Left lung (tissue), 10 donors: Measurements from ENCODE around the gene TXNRD2. TPM values are rescaled to one million over a fixed set of nuclear protein-coding genes. Genes with fewer than 3 reads are reported as not detected.
A peak's percentile ranks its signal among the peaks of the same experiment; 100 is the strongest.

Source experiments
- ATAC-seq: fragments of 200-7000 bp; cut with Tn5 transposase; one replicate; pipeline ENCODE4 v1.9.1; 2020; ENCODE audit warnings: moderate library complexity
- DNase-seq, 4 donors: peaks; one replicate each; pipeline ENCODE4 v3.0.0-alpha.2; 2013 to 2020
- H3K27ac ChIP-seq, 2 donors: fragments of 200-600 bp; sonication (generic) in 1 of 2; one replicate each; pipeline versions ENCODE4 v1.5.0 to v1.8.0; 2020 to 2021
- H3K27me3 ChIP-seq, 2 donors: fragments of 200-600 bp; sonication (generic) in 1 of 2; one replicate each; pipeline versions ENCODE4 v1.5.0 to v1.8.0; 2020 to 2021
- H3K36me3 ChIP-seq, 2 donors: fragments of 200-600 bp; sonication (generic) in 1 of 2; one replicate each; pipeline versions ENCODE4 v1.5.0 to v1.8.0; 2020 to 2021
- H3K4me1 ChIP-seq, 2 donors: fragments of 200-600 bp; one replicate each; pipeline ENCODE4 v1.8.0; 2021
- H3K4me3 ChIP-seq, 2 donors: fragments of 200-600 bp; sonication (generic) in 1 of 2; one replicate each; pipeline versions ENCODE4 v1.5.0 to v1.8.0; 2020 to 2021; ENCODE audit warnings: mild to moderate bottlenecking in 1 of 2
- H3K9me3 ChIP-seq, 2 donors: fragments of 200-600 bp; sonication (generic) in 1 of 2; one replicate each; pipeline versions ENCODE4 v1.5.0 to v1.8.0; 2020 to 2021
- CTCF ChIP-seq, 2 donors: fragments of 200-600 bp; sonication (generic) in 1 of 2; IDR thresholded peaks; one replicate each; pipeline versions ENCODE4 v1.5.0 to v1.8.0; 2021; ENCODE audit warnings: antibody characterized with exemption in 2 of 2
- intact Hi-C, 2 donors: fragments of 100-400 bp; cut with DNase I; formaldehyde crosslinking; loops; one replicate each; pipeline versions ENCODE4 v1.11.2 to v1.14.2; 2022
- polyA plus RNA-seq, 6 donors: library from polyadenylated mRNA; unstranded; fragments of 120-200 nt; gene quantifications; one replicate each; pipeline ENCODE4 v1.2.1, GENCODE V29; 2013; ENCODE audit not compliant: insufficient read length in 6 of 6
- total RNA-seq, 2 donors: library from RNA; stranded (reverse); fragmentation: NEBNext Ultra II Directional; extraction: Animal tissue kit (Norgen Biotek cat#: 25700); gene quantifications; one replicate each; pipeline ENCODE4 v1.2.1, GENCODE V29; 2021
- donor health status: DM: no; HTN: yes; CAD: no.
- donor health status: DM: no; HTN: no; CAD: no.

The TXNRD2 gene
- total and polyA plus RNA-seq, 8 donors = 17.6 to 42.8 (median 22.2) TPM

GRCh38 chr22:19862619-19863246 is 78.9 kb downstream of the TXNRD2 start:
- H3K36me3 ChIP-seq = no peaks in the 10 kb centered on the region
- no peak overlapping the region for H3K27ac ChIP-seq
- H3K9me3 ChIP-seq = no peaks in the 10 kb centered on the region
- intact Hi-C loops = no loop called here
- H3K4me1 ChIP-seq = no peaks in the 10 kb centered on the region
- H3K27me3 ChIP-seq = no peaks in the 10 kb centered on the region
- DNase-seq = peak in 1 of 4 donors; percentile 13
- no peak overlapping the region for H3K4me3 ChIP-seq
- no peak for TF ChIP-seq CTCF (IDR thresholded peaks at IDR 0.05)
- no peak for ATAC-seq

GRCh38 chr22:19859861-19860510 is 81.6 kb downstream of the TXNRD2 start:
- DNase-seq = no peak
- ATAC-seq = no peak
- no peak for TF ChIP-seq CTCF (IDR thresholded peaks at IDR 0.05)
- Histone ChIP-seq H3K27me3 (no peaks in the 10 kb centered on the region), H3K27ac (no peak overlapping the region), H3K36me3 (no peaks in the 10 kb centered on the region), H3K9me3 (no peaks in the 10 kb centered on the region), H3K4me1 (peaks cover 6 to 13% of the 10 kb centered on the region in 2 donors), H3K4me3 (no peak overlapping the region)
- intact Hi-C loops = no loop called here

GRCh38 chr22:19857382-19857781 is 84.2 kb downstream of the TXNRD2 start:
- intact Hi-C loops = no loop called here
- H3K4me1 ChIP-seq = peaks cover 14 to 31% of the 10 kb centered on the region in 2 donors
- no peak for TF ChIP-seq CTCF (IDR thresholded peaks at IDR 0.05)
- ATAC-seq = no peak
- no peak overlapping the region for H3K4me3 ChIP-seq
- peaks cover 0 to 3% of the 10 kb centered on the region in 2 donors for H3K36me3 ChIP-seq
- H3K27me3 ChIP-seq = no peaks in the 10 kb centered on the region
- no peak for DNase-seq
- no peak overlapping the region for H3K27ac ChIP-seq
- H3K9me3 ChIP-seq = no peaks in the 10 kb centered on the region

GRCh38 chr22:19855504-19856409 is 85.9 kb downstream of the TXNRD2 start:
- Histone ChIP-seq H3K4me3 (peak overlapping the region; percentile 82 to 87), H3K36me3 (peaks cover 0 to 19% of the 10 kb centered on the region in 2 donors), H3K9me3 (no peaks in the 10 kb centered on the region), H3K27ac (peak overlapping the region; percentile 93 to 94), H3K27me3 (no peaks in the 10 kb centered on the region), H3K4me1 (peaks cover 14 to 45% of the 10 kb centered on the region in 2 donors)
- no peak for TF ChIP-seq CTCF (IDR thresholded peaks at IDR 0.05)
- ATAC-seq (peak; percentile 20), DNase-seq (peak in 3 of 4 donors; percentile 35 to 68 (median 67))
- intact Hi-C loops = no loop called here
